PC-3 (cell line): ENCODE data around the gene TECTA.

Experiments
- CTCF ChIP-seq: fragments of 300-600 bp; sonication (generic); conservative IDR thresholded peaks from 2 replicates; pipeline ENCODE4 v1.5.1; 2017; ENCODE audit warnings: antibody characterized with exemption, low read depth, mild to moderate bottlenecking, low read length
- EZH2 ChIP-seq: fragments of 300-600 bp; sonication (generic); IDR thresholded peaks from one replicate; pipeline ENCODE4 v1.6.1; 2017; ENCODE audit warnings: antibody characterized with exemption, mild to moderate bottlenecking, low read length; ENCODE audit not compliant: unreplicated experiment
- EZH2phosphoT487 ChIP-seq: fragments of 300-600 bp; sonication (generic); IDR thresholded peaks from 2 replicates; pipeline ENCODE4 v1.6.1; 2018; ENCODE audit warnings: mild to moderate bottlenecking, antibody characterized with exemption, low read length, borderline replicate concordance

GRCh38 chr11:121188776-121189175 is 87.7 kb downstream of the TECTA start:
- TF ChIP-seq CTCF: no peak
- no peak for TF ChIP-seq EZH2
- no peak for TF ChIP-seq EZH2phosphoT487
